Sigmoid colon (tissue), 4 donors: ENCODE results near the gene CTNNBL1.

Experiments
- EP300 ChIP-seq, 4 donors: sonication (generic); formaldehyde crosslinking; IDR thresholded peaks; one replicate each; pipeline ENCODE4 v1.6.1; 2017; ENCODE audit warnings: antibody characterized with exemption in 4 of 4
- POLR2A ChIP-seq, 2 donors: fragments of 450-650 bp; IDR thresholded peaks; one replicate each; pipeline ENCODE4 v1.6.1; 2016; ENCODE audit warnings: antibody characterized with exemption in 2 of 2, mild to moderate bottlenecking in 2 of 2, moderate library complexity in 2 of 2
- POLR2AphosphoS5 ChIP-seq, 4 donors: sonication (generic); formaldehyde crosslinking; IDR thresholded peaks; one replicate each; pipeline ENCODE4 v1.6.1; 2017; ENCODE audit warnings: antibody characterized with exemption in 4 of 4
- TF ChIP-seq, protein P1 (sequence below), 4 experiments: fragments of 450-650 bp in 3 of 4; fragments of 200-600 bp in 1 of 4; IDR thresholded peaks; one replicate each; pipeline ENCODE4 v1.5.1; 2016 to 2019; ENCODE audit warnings: antibody characterized with exemption in 4 of 4, mild to moderate bottlenecking in 3 of 4, moderate library complexity in 2 of 4

DNA sequence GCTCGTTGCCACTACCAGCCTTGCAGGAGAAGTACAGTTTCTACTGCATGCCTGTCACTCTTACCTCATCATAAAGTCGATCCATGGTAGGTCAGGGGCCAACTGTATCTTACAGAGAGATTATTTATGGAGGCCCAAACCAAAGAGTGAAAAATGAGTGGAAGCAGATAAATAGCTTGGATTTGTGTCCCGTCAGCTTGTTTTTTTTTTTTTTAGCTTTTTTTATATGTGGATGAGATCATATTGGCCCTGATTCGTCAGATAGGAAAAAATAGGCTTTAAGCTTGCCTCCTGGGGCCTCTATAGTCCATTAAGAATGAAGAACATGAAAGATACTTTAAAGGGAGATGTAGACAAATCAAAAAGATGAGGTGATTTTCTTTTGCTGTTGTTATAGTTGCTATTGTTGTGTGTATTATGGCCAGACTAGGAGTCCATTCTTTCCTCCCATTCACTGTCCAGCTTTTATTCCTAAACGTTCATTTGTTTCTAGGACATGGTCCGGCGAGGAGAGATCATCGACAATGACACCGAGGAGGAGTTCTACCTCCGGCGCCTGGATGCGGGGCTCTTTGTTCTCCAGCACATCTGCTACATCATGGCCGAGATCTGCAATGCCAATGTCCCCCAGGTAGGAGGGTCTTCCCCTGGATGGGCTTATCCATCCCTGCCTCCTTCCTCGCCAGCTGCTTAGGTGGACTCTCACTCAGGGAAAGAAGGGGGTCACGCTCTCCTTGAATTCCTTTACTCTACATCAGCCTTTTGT, 165.8 kb downstream of the CTNNBL1 start:
- TF ChIP-seq POLR2A (IDR thresholded peaks at IDR 0.05), result no peak
- no peak for TF ChIP-seq POLR2AphosphoS5 (IDR thresholded peaks at IDR 0.05)
- TF ChIP-seq, protein P1, sequence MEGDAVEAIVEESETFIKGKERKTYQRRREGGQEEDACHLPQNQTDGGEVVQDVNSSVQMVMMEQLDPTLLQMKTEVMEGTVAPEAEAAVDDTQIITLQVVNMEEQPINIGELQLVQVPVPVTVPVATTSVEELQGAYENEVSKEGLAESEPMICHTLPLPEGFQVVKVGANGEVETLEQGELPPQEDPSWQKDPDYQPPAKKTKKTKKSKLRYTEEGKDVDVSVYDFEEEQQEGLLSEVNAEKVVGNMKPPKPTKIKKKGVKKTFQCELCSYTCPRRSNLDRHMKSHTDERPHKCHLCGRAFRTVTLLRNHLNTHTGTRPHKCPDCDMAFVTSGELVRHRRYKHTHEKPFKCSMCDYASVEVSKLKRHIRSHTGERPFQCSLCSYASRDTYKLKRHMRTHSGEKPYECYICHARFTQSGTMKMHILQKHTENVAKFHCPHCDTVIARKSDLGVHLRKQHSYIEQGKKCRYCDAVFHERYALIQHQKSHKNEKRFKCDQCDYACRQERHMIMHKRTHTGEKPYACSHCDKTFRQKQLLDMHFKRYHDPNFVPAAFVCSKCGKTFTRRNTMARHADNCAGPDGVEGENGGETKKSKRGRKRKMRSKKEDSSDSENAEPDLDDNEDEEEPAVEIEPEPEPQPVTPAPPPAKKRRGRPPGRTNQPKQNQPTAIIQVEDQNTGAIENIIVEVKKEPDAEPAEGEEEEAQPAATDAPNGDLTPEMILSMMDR (IDR thresholded peaks at IDR 0.05), result no peak
- no peak for TF ChIP-seq EP300 (IDR thresholded peaks at IDR 0.05)
